ENCODE results near the gene BRINP1. TPM values are rescaled to one million over a fixed set of nuclear protein-coding genes. Genes with fewer than 3 reads are reported as not detected.

BRINP1 gene
- total and polyA plus RNA-seq, 12 donors = 0.03 to 4.0 (median 0.30) TPM

DNA sequence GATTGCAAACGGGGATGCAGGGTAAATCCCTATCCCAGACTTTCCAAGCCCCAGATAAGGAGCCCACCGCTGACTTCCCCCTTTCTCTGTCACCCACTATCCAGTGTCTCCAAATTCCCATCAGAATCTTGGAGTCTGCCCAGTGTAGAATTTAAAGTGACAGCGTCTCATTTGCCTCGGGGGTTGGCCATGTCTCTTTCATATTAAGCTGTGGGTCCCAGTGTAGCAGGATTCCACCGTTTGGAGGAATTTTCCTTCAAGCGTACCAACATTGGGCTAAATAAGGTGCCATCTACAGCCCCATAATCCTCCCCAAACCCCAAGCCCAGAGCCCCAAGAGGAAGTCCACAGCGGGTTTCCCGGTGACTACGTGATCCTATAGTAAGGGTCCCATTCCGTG is 1.1 kb downstream of the BRINP1 start:
- peak overlapping the region in 4 of 10 donors; percentile 49 to 56 (median 53) for H3K4me3 ChIP-seq
- peaks cover 0 to 16% (median 5%) of the 10 kb centered on the region in 9 donors for H3K4me1 ChIP-seq
- H3K9me3 ChIP-seq = no peaks in the 10 kb centered on the region
- peaks cover 5 to 47% (median 40%) of the 10 kb centered on the region in 7 donors for H3K27me3 ChIP-seq
- ATAC-seq (no peak), DNase-seq (no peak)
- H3K36me3 ChIP-seq = no peaks in the 10 kb centered on the region
- TF ChIP-seq, protein P1, sequence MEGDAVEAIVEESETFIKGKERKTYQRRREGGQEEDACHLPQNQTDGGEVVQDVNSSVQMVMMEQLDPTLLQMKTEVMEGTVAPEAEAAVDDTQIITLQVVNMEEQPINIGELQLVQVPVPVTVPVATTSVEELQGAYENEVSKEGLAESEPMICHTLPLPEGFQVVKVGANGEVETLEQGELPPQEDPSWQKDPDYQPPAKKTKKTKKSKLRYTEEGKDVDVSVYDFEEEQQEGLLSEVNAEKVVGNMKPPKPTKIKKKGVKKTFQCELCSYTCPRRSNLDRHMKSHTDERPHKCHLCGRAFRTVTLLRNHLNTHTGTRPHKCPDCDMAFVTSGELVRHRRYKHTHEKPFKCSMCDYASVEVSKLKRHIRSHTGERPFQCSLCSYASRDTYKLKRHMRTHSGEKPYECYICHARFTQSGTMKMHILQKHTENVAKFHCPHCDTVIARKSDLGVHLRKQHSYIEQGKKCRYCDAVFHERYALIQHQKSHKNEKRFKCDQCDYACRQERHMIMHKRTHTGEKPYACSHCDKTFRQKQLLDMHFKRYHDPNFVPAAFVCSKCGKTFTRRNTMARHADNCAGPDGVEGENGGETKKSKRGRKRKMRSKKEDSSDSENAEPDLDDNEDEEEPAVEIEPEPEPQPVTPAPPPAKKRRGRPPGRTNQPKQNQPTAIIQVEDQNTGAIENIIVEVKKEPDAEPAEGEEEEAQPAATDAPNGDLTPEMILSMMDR (IDR thresholded peaks at IDR 0.05) = no peak
- H3K27ac ChIP-seq = no peak overlapping the region
- intact Hi-C loops (cut with DNase I) = loop anchor here in 7 of 10 donors (5.0 to 10.0 kb wide), 5 partner anchors 533 to 1723 kb away; no protein-coding TSS in a partner anchor
- 1 to 2% methylated on average over 10 of the region's 10 CpGs for WGBS, 2 donors

DNA sequence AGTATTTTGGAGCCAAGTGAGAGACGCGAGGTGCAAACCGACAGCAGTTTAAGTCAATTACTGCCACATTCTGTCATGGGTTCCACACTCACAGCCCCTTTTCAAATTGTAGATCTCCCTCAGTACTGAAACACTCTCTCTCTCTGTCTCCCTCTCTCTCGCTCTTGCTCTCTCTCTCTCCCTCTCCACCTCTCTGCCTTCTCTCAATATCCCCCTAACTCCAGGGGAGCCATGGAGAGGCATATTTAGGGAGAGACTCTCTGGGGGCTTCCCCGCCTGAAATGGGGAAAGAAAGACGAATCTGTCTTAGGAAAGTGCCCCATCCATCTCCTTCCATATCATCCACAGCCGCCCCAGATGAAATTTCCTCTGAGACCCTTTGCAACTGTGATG is 1.6 kb downstream of the BRINP1 start:
- intact Hi-C loops (cut with DNase I) = loop anchor here in 7 of 10 donors (5.0 to 10.0 kb wide), 5 partner anchors 533 to 1723 kb away; no protein-coding TSS in a partner anchor
- no peak for DNase-seq
- WGBS, 2 donors = 16 to 20% methylated on average over 7 of the region's 7 CpGs
- peaks cover 5 to 47% (median 40%) of the 10 kb centered on the region in 7 donors for H3K27me3 ChIP-seq
- no peaks in the 10 kb centered on the region for H3K9me3 ChIP-seq
- no peak overlapping the region for H3K27ac ChIP-seq
- no peaks in the 10 kb centered on the region for H3K36me3 ChIP-seq
- peaks cover 0 to 16% (median 5%) of the 10 kb centered on the region in 9 donors for H3K4me1 ChIP-seq
- ATAC-seq = no peak
- peak overlapping the region in 1 of 10 donors; percentile 49 for H3K4me3 ChIP-seq
- TF ChIP-seq, protein P1 (IDR thresholded peaks at IDR 0.05) = no peak

DNA sequence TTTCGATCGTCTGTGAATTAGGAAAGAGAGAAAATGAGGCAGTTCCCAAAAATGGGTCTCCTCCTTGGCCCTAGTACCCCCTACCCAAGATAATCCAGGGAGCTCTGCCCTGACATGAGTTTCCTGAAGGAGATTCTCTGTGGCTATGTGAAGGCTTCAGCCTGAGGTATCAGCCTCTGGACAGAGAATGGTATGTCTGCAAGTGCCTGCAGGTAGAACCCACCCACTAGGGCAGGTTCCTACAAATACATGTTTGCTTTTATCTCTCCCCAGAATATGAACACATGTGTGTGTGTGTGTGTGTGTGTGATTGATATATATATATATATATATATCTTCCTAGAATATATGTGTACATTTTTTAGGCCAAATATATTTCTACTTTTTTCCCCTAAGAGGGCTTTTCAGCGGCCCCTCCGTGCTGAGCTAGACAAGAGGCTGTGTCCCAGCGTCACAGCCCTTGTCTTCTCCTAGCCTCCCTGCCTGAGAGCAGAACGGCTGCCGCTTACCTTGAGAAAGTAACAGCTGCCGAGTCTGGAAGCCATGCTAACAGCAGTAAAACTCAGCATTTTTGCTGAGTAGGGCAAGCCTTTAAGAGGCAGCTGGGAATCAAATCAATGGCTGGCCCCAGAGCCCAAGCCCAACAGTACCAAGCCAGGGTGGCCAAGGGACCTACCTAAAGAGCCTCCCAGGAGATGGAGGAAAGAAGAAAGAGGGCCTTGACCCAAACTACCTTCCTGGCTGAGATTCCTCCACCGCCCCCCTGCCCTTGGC is 2.1 kb downstream of the BRINP1 start:
- intact Hi-C loops (cut with DNase I) = loop anchor here in 7 of 10 donors (5.0 to 10.0 kb wide), 5 partner anchors 532 to 1722 kb away; no protein-coding TSS in a partner anchor
- Histone ChIP-seq H3K9me3 (no peaks in the 10 kb centered on the region), H3K27me3 (peaks cover 5 to 47% (median 39%) of the 10 kb centered on the region in 7 donors), H3K36me3 (no peaks in the 10 kb centered on the region), H3K4me3 (no peak overlapping the region), H3K27ac (no peak overlapping the region), H3K4me1 (peaks cover 0 to 16% (median 5%) of the 10 kb centered on the region in 9 donors)
- no peak for DNase-seq
- 47 to 53% methylated on average over 9 of the region's 9 CpGs for WGBS, 2 donors
- TF ChIP-seq, protein P1 (IDR thresholded peaks at IDR 0.05) = no peak
- no peak for ATAC-seq

DNA sequence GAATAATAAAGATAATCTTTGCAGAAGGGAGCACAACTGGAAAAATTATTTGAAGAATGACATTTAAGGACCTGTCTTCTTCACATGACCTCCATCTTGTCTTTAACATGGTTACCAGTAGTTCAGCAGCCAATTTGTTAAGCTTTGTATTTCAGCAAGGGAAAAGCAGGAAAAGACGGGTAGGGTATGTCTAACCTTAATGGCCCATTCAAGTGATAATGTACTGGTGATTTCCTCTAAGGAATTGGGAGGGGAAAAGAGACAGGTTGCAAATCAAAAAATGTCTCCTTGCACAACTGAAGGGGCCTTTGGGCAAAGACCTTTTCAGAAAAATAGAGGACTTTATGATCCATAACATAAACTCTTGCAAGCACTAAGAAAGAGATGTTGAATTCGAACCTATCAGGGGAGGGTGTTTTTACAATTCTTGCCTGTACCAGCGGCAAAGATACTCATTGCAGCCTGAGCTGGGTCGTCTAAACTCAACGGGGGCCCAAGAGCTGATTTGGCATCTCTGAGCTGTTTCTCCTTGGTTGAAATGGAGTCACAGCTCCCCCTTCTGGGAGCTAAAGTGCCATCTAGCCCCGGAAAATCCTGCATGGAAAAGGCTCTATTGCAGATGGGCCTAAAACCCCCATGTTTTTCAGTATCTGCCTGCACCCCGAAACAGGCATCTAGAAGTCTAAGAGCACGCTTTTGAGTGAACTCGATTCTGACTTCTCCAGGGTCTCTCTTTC is 3.8 kb downstream of the BRINP1 start:
- Histone ChIP-seq H3K9me3 (no peaks in the 10 kb centered on the region), H3K4me1 (peaks cover 0 to 16% (median 5%) of the 10 kb centered on the region in 9 donors), H3K36me3 (no peaks in the 10 kb centered on the region), H3K4me3 (no peak overlapping the region), H3K27me3 (peaks cover 5 to 44% (median 34%) of the 10 kb centered on the region in 7 donors), H3K27ac (no peak overlapping the region)
- intact Hi-C loops (cut with DNase I) = loop anchor here in 8 of 10 donors (1.0 to 10.0 kb wide), 6 partner anchors 531 to 1721 kb away; no protein-coding TSS in a partner anchor
- TF ChIP-seq, protein P1 (IDR thresholded peaks at IDR 0.05) = peak in 8 of 9 donors; percentile 10 to 64 (median 53)
- DNase-seq (peak in 1 of 2 donors; percentile 14), ATAC-seq (no peak)
- WGBS, 2 donors = 9% methylated on average over 9 of the region's 9 CpGs
